EH (cell line): ENCODE results near the gene WDPCP.
"Not testable (repeated sequence)": the region's sequence is repeated elsewhere in the genome, so short reads cannot be mapped to it uniquely, and the experiment has no call there.

Experiments
- DNase-seq: peaks from one replicate; pipeline ENCODE4 v3.0.0-alpha.2; 2015; ENCODE audit warnings: low read depth

The WDPCP gene

GRCh38 chr2:63446658-63447057, 141.6 kb downstream of the WDPCP start:
- DNase-seq: no peak

- DNase-seq: no peak
These were observed 143.6 kb downstream of the WDPCP start for GRCh38 chr2:63444565-63445288.

DNA sequence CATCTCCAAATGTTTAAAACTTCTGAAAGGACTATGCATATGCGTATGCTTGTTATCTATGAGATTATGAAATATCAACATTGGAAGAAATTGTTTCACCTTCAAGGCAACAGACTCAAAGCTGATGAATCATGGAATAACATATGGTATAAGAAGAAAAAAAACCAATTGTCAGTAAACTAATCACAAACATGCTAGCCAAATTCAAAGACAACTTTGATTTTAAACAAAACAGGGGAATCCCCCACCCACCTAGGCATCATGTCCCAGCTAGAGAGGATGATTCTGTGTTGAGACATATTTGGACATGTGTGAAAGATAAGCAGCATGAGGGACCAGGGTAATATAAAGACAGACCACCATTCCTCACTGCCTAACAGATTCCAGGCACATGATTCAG, 147.7 kb downstream of the WDPCP start:
- peak; percentile 3 for DNase-seq

DNA sequence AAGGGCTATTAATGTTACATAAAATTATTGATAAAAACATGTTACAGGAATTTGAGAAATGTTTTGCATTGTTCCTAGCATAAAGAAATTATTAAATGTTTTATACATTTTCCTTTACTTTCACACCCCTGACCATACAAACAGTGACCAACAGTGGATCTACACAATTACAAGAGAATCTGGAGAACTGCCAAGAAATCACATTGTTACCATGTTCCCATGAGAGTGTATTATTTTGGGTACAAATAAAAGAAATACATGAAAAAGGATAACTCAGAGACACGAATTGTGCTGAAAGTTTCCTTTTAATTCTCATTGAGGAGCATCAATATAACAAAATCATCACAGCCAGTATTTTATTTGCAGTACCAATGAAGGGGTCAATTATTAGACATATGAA, 150.1 kb downstream of the WDPCP start:
- no peak for DNase-seq

- DNase-seq: peak; percentile 4
These were observed 151.8 kb downstream of the WDPCP start for GRCh38 chr2:63436488-63436887.

DNA sequence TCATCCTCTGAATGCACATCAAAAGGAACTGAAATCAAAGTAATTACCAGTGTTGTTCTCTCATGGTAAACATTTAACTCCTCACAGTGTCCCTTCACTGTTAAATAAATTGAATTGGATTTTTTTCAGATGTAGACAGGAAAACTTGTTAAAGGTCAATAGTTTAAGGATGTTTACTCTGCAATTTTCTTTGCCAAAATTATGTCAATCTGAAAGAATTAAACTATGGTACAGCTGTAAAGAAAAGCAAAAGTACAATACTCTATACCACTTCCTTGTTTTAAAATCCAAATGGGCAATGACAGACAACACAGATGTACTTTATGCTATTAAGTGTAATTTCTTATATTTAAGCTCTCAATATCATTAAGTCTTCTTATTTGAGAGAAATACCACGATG, 153.2 kb downstream of the WDPCP start:
- no peak for DNase-seq

- DNase-seq: no peak
These were observed 154.0 kb downstream of the WDPCP start for GRCh38 chr2:63434024-63435001.

GRCh38 chr2:63432373-63432772, 155.9 kb downstream of the WDPCP start:
- peak; percentile 36 for DNase-seq

DNA sequence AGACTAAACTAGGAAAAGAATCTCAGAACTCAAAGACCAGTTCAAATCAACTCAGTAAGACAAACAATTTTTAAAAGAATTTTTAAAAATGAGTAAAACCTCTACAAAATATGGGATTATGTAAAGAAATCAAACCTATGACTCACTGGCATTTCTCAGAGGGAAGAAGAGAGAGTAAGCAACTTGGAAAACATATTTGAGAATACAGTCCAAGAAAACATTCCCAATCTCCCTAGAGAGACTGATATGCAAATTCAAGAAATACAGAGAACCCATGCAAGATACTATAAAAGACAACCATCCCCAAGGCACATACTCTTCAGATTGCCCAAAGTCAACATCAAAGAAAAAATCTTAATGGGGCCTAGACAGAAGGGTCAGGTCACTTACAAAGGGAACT, 162.7 kb downstream of the WDPCP start:
- DNase-seq: no peak

GRCh38 chr2:63425079-63425416, 163.2 kb downstream of the WDPCP start:
- no peak for DNase-seq

GRCh38 chr2:63424329-63425078, 163.8 kb downstream of the WDPCP start:
- peak; percentile 53 for DNase-seq

DNA sequence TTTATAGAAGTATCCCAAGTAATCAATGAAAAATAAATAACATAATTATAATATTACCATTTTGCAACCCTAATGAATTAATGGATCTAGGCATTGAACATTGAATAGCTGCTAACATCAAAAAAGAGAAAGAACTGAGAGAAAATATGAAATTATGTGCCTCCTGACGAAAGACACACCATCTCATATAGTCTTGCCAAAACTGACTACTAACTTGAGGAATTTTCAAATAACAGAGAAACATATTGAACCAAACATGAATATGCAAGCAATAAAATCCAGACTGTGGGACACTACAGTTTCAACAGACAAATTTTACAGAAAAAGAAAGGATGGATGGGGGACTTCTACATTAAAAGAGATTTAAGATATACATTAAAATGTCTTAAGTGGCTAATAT, 165.7 kb downstream of the WDPCP start:
- no peak for DNase-seq

GRCh38 chr2:63408530-63408929, 179.7 kb downstream of the WDPCP start:
- no peak for DNase-seq

GRCh38 chr2:63406641-63407040, 181.6 kb downstream of the WDPCP start:
- DNase-seq: no peak

DNA sequence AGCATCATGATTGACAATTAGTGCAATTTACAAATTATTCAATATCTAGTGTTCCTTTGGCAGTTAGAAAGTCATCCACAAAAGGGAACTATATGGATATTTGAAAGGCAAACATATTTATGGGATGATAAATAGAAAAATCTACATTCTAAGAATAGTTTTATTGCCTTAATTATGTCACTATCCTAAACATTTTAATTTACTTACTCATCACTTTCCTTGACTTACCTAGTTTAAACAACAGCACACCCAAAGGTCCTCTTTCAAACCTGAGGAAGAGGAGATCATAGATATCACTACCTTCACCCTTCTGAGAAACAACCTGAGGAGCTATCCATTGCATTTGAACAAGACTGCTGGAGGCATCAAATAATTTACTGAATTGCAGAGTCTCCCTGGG, 184.5 kb downstream of the WDPCP start:
- DNase-seq: no peak

- not testable (repeated sequence) for DNase-seq
These were observed 185.4 kb downstream of the WDPCP start for GRCh38 chr2:63402889-63403288.

- DNase-seq: no peak
These were observed 189.1 kb downstream of the WDPCP start for GRCh38 chr2:63399156-63399555.

DNA sequence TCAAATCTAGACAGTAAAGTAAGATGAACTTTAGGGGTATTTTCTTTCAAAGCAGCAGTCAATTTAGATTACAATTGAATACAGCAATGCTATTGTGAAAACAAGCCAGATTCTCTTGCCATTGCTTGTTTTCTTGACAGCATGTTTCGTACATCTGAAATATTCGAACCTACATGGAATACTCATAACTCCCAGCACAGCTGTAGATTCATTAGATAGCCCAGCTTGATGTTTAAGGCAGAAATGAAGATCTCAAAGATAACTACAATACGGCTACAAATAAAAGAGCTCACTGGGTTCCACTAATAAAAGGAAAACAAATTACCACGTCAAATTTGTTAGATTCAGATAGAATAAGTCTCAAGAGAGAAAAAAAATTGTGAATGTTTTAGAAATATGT, 208.8 kb downstream of the WDPCP start:
- no peak for DNase-seq

DNA sequence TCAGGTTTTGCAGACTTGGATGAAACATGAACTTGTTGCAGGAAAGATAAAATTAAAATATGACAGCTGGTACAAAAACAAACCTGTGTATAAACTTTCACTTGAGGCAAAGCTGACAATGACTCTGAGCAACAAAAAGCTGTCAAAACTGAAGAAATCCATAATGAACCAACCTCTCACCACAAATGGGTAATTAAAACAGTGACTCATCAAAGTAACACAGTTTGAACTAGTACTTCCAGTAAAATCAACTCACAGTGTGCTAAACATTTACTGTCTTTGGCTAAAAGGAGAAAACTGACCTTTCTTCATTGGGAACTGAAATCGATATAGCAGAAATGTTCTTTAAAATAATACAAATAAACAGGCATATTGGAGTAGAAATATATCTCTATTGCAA, 209.7 kb downstream of the WDPCP start:
- DNase-seq: no peak

DNA sequence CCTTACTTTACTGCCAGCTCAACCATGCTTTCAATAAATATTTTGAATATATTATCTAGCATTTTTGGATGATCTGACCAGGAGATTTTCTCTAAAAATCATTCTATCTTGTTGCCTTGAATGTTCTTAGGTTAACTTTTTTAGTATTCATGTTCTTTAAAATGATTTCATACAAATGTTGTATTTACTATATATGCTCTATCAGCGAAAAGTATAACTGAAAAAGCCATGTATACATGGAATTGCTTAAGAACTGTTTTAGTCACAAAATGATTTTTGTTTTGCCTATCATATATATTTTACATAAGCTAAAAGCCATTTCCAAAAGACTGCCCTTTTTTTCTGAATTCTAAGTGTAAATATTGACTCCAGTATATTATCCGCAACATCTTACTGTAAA, 213.9 kb downstream of the WDPCP start:
- no peak for DNase-seq

DNA sequence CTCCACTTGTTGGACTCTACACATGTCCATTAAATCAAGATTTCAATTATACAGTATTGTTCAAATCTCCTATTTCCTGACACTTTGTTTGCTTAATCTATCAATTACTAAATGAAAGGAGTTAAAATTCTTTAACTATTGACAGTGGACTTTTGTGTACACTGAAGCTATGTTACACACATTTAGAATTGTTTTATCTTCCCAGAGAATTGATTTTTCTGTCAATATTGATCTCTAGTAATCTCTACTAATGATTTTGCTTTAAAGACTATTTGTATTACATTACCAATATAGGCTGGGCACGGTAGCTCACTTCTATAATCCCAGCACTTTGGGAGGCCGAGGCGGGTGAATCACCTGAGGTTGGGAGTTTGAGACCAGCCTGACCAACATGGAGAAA, 215.7 kb downstream of the WDPCP start:
- DNase-seq: no peak

GRCh38 chr2:63369146-63369545, 219.1 kb downstream of the WDPCP start:
- DNase-seq: no peak

- no peak for DNase-seq
These were observed 223.4 kb downstream of the WDPCP start for GRCh38 chr2:63364866-63365265.
